M059J (cell line): Measurements from ENCODE around the gene GAS2L1. TPM values are rescaled to one million over a fixed set of nuclear protein-coding genes. Genes with fewer than 3 reads are reported as not detected.

Source experiments
- DNase-seq: peaks from one replicate; pipeline ENCODE4 v3.0.0-alpha.2; 2012; ENCODE audit warnings: low read depth
- total RNA-seq: library from RNA; depleted of rRNA; stranded (reverse); fragments of >200 nt; shearing (Covaris generic); gene quantifications from 2 replicates; pipeline ENCODE4 v1.2.3, GENCODE V29; 2014

The GAS2L1 gene
- total RNA-seq, 1 experiment from 2014 or later, result 17.2 TPM

- DNase-seq, result peak; percentile 65
Observed at GRCh38 chr22:29309332-29310064, 3.0 kb downstream of the GAS2L1 start.

GRCh38 chr22:29310065-29310862 lies 3.8 kb downstream of the GAS2L1 start:
- DNase-seq, result no peak

GRCh38 chr22:29310863-29311339 lies 4.5 kb downstream of the GAS2L1 start:
- peak; percentile 95 for DNase-seq

- peak; percentile 42 for DNase-seq
Observed at GRCh38 chr22:29311464-29312217, 5.2 kb downstream of the GAS2L1 start.

GRCh38 chr22:29312218-29313125 lies 6.0 kb downstream of the GAS2L1 start:
- no peak for DNase-seq

GRCh38 chr22:29313126-29313575 lies 6.7 kb downstream of the GAS2L1 start:
- DNase-seq, result no peak

GRCh38 chr22:29313576-29314466 lies 7.4 kb downstream of the GAS2L1 start:
- DNase-seq, result no peak

GRCh38 chr22:29314537-29315285 lies 8.3 kb downstream of the GAS2L1 start:
- peak; percentile 48 for DNase-seq

GRCh38 chr22:29315286-29316140 lies 9.1 kb downstream of the GAS2L1 start, which contains the start of gene RASL10A:
TSS of gene RASL10A (minus strand) at chr22:29315697. CDS start at chr22:29315246, 451 bp downstream.
- no peak for DNase-seq

- no peak for DNase-seq
Observed at GRCh38 chr22:29316141-29316828, 9.8 kb downstream of the GAS2L1 start.

GRCh38 chr22:29317827-29318454 lies 11.5 kb downstream of the GAS2L1 start:
- no peak for DNase-seq

- DNase-seq, result no peak
Observed at GRCh38 chr22:29319072-29319471, 12.6 kb downstream of the GAS2L1 start.

- DNase-seq, result no peak
Observed at GRCh38 chr22:29320546-29320945, 14.1 kb downstream of the GAS2L1 start.

GRCh38 chr22:29323641-29324040 lies 17.2 kb downstream of the GAS2L1 start:
- DNase-seq, result no peak

- no peak for DNase-seq
Observed at GRCh38 chr22:29325356-29325755, 18.9 kb downstream of the GAS2L1 start.

- DNase-seq, result no peak
Observed at GRCh38 chr22:29325785-29326315, 19.4 kb downstream of the GAS2L1 start.

- DNase-seq, result no peak
Observed at GRCh38 chr22:29326481-29326880, 20.0 kb downstream of the GAS2L1 start.
